Measurements from ENCODE around the gene FRAT2. TPM values are rescaled to one million over a fixed set of nuclear protein-coding genes. Genes with fewer than 3 reads are reported as not detected.

The FRAT2 gene
- polyA plus RNA-seq, 3 donors from 2014 or later = 11.5 to 22.5 (median 15.9) TPM

DNA sequence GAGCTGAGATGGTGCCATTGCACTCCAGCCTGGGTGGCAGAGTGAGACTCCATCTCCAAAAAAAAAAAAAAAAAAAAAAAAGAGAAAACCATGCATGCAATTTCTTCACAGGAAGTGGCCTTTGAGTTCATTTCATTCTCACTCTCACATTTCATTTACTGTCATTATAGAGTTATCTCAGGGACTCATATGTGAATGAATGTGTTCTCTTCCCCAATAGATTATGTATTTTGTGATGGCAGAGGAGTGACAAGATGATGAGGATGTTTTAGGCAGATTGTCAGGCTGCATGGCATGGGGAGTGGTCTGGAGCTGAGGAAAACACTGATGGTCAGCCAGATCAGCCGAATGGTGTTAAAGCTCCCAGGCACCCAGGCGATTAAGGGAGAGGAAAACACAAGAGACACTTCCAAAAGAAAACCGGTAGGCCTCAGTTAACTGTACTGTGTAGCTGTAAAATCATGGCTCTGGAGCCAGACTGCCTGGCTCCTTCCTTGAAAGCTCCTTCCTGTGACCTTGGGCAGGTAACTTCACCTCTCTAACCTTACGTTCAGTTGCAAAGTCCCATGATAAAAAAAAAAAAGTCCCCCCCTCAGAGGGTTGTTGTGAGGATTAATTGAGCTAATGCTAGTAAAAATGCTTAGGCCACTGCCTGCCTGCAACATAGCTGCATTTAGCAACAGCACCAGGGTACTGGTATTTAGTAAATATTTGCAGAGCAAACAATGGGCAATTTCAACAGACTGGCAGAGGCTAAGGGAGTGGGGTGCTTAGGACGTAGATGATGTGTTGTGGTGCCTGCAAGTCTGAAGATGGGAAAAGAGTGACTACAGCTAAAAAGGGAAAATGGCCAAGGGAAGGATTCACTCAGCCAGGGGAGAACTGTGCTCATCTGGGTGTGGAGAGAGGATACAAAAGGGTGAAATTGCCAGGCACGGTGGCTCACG, 6.9 kb downstream of the FRAT2 start:
- H3K36me3 Mint-ChIP-seq = peaks cover 0 to 6% (median 0%) of the 10 kb centered on the region in 3 donors
- peak overlapping the region in 3 of 5 donors; percentile 7 to 31 (median 14) for H3K4me3 Mint-ChIP-seq
- no peak for DNase-seq
- H3K4me1 Mint-ChIP-seq = peaks cover 55 to 68% of the 10 kb centered on the region in 2 donors
- H3K27ac Mint-ChIP-seq = peak overlapping the region; percentile 54 to 82 (median 73)
- peaks cover 0 to 6% (median 2%) of the 10 kb centered on the region in 3 donors for H3K27me3 Mint-ChIP-seq (ENCODE audit: low read depth in 3 of 3)
- no peaks in the 10 kb centered on the region for H3K9me3 Mint-ChIP-seq

DNA sequence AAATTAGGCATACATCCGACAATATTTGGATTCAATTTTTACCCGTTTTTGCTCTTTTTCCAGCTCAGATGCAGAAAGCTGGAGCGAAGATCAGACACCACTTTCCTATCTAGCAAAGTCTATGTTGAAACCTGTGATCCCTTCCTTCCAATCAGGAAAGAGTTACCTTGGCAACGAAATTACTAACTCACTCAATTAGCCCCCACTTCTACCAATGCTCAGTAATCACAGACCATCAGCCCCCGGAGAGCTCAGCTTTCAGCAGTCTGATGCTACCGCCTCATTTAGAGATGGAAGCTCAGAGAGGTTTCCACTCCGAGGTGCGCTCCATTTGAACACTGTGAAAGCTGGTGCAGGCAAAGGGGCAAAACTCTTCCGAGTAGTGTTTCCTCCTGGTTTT, 8.8 kb downstream of the FRAT2 start:
- peaks cover 0 to 6% (median 0%) of the 10 kb centered on the region in 3 donors for H3K36me3 Mint-ChIP-seq
- peaks cover 0 to 11% (median 8%) of the 10 kb centered on the region in 3 donors for H3K27me3 Mint-ChIP-seq (ENCODE audit: low read depth in 3 of 3)
- H3K9me3 Mint-ChIP-seq = no peaks in the 10 kb centered on the region
- DNase-seq = no peak
- H3K27ac Mint-ChIP-seq = peak overlapping the region in 1 of 6 donors; percentile 63
- H3K4me3 Mint-ChIP-seq = no peak overlapping the region
- peaks cover 56 to 66% of the 10 kb centered on the region in 2 donors for H3K4me1 Mint-ChIP-seq

DNA sequence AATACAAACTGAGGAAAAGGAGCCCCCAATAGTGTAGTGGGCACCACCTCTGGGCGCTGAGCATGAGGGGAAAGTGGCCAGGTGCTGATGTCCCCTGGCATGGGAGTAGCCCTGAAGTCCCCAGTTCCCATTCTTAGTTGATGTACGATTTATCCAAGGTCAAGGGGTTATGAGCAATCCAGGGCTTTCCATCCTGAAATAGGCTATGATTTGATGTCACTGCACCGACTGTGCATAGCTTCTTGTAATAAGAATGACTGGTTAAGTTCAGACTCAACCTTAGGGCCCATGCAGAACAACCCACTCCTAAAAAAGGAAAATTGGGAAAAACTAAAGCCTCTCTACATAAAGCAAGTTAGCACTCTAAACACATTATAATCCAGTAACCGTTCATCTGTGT, 11.0 kb downstream of the FRAT2 start:
- Mint-ChIP-seq H3K27me3 (ENCODE audit: low read depth in 3 of 3) (peaks cover 8 to 21% (median 20%) of the 10 kb centered on the region in 3 donors), H3K4me1 (peaks cover 57 to 58% of the 10 kb centered on the region in 2 donors), H3K9me3 (no peaks in the 10 kb centered on the region), H3K4me3 (no peak overlapping the region), H3K27ac (no peak overlapping the region), H3K36me3 (no peaks in the 10 kb centered on the region)
- no peak for DNase-seq

DNA sequence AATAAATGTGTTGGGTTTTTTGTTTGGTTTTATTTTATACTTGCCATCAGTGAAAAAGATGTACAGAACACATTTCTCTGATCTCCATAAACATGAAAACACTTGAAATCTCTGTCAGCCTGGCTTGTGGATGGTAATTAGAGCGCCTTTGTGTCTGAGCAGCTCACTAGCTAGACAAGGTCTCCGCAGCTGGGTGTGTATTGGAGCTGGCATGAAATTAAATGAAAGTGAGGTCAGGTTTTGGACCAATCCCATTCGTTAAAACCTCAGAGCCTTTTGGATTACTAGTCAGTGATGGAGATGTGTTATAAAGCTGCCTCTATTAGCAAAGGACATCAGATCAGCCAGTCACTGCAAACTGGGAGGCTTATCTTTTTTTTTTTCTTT, 12.7 kb downstream of the FRAT2 start:
- H3K9me3 Mint-ChIP-seq = no peaks in the 10 kb centered on the region
- H3K27me3 Mint-ChIP-seq (ENCODE audit: low read depth in 3 of 3) = peaks cover 14 to 27% (median 23%) of the 10 kb centered on the region in 3 donors
- DNase-seq = no peak
- peak overlapping the region; percentile 66 to 95 (median 91) for H3K4me3 Mint-ChIP-seq
- H3K27ac Mint-ChIP-seq = peak overlapping the region; percentile 30 to 94 (median 65)
- H3K4me1 Mint-ChIP-seq = peaks cover 46 to 48% of the 10 kb centered on the region in 2 donors
- H3K36me3 Mint-ChIP-seq = no peaks in the 10 kb centered on the region

DNA sequence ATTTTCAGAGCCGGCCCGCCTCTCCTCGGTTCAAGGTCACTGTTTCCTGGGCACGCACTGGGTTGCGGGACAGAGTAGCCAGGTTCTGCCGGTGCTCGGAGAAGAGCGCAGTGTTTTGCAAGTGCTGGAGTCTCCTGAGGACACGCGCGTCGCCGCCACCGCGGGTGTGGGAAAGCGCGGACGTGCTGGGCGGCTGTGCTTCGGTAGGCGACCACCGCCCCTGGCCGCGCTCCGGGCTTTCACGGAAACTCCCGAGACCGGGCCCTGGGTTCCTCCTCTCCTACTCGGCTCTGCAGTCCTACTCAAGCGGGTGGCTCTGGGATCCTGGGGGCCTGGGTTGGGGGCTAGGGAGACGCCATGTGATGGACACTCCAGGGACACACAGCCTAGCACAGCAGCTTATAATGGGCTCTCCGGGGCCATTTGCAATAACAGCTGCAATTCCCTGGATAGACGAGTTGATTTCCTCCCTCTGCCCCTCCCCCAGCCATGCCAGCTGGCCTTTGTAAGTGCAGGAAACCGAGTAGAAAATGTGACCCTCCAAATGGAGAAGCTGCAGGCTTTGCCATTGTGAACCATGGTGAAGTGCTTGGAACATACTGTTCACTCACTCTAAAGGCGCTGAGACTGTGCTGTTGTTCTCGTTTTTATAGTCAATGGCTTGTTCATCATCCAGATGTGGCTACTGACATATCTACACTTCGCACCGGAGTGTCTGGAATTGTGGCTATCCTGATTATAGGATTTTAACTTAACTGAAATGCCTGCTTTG, 13.3 kb downstream of the FRAT2 start:
- peaks cover 14 to 27% (median 23%) of the 10 kb centered on the region in 3 donors for H3K27me3 Mint-ChIP-seq (ENCODE audit: low read depth in 3 of 3)
- peak overlapping the region; percentile 87 to 96 (median 95) for H3K27ac Mint-ChIP-seq

DNA sequence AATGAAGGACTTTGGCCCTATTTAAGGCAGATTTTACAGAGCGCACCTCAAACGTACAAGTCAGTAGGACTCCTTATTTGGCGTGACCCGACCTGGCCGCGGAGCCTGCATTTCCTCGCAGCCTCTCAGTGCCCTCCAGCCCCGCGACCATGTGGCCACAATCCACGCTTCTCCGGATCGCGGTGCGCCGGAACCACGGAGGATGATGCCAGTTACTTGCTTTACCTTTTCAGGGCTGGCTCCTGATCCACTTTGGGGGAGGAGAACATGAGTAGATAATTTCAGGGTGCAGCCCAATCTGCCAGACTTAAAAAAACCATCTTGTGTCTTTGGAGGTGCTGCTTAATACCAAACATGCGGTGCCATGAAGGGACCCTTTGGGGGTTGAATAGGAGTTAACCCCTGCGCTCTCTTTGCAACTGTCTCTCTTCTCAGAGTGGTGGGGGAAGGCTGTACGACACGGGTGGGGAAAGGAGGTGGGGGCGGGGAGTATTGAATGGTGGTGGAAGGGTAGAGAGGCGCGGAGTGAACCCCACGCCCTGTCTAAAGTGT, 14.0 kb downstream of the FRAT2 start:
- peaks cover 14 to 27% (median 23%) of the 10 kb centered on the region in 3 donors for H3K27me3 Mint-ChIP-seq (ENCODE audit: low read depth in 3 of 3)
- peak overlapping the region; percentile 88 to 95 (median 91) for H3K4me3 Mint-ChIP-seq
- peaks cover 33 to 39% of the 10 kb centered on the region in 2 donors for H3K4me1 Mint-ChIP-seq
- DNase-seq = peak in 2 of 3 donors; percentile 10 to 31
- H3K27ac Mint-ChIP-seq = peak overlapping the region; percentile 87 to 96 (median 95)
- no peaks in the 10 kb centered on the region for H3K36me3 Mint-ChIP-seq
- no peaks in the 10 kb centered on the region for H3K9me3 Mint-ChIP-seq

More for the DNA sequence above, 13.3 kb downstream of the FRAT2 start:
- Mint-ChIP-seq H3K4me3 (peak overlapping the region; percentile 88 to 95 (median 91)), H3K36me3 (no peaks in the 10 kb centered on the region), H3K4me1 (peaks cover 40 to 43% of the 10 kb centered on the region in 2 donors), H3K9me3 (no peaks in the 10 kb centered on the region)
- peak; percentile 14 to 26 (median 22) for DNase-seq

DNA sequence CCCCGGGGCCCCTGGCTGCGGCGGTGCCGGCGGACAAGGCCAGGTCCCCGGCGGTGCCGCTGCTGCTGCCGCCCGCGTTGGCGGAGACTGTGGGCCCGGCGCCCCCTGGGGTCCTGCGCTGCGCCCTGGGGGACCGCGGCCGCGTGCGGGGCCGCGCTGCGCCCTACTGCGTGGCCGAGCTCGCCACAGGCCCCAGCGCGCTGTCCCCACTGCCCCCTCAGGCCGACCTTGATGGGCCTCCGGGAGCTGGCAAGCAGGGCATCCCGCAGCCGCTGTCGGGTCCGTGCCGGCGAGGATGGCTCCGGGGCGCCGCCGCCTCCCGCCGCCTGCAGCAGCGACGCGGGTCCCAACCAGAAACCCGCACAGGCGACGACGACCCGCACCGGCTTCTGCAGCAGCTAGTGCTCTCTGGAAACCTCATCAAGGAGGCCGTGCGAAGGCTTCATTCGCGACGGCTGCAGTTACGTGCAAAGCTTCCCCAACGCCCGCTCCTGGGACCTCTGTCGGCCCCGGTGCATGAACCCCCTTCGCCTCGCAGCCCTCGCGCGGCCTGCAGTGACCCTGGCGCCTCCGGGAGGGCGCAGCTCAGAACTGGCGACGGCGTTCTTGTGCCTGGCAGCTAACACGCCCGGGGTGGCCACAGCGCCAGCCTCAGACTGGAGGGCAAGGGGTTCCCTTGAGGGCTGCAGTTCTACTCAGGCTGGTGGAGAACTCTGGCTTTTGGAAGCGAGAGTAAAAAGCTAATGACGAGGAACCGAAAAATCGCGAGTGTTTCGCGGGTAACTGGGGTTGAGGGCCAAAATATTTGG, 14.7 kb downstream of the FRAT2 start:
- DNase-seq = peak; percentile 63 to 72 (median 70)
- Mint-ChIP-seq H3K9me3 (no peaks in the 10 kb centered on the region), H3K4me1 (peaks cover 32 to 38% of the 10 kb centered on the region in 2 donors), H3K4me3 (peak overlapping the region; percentile 88 to 95 (median 91)), H3K36me3 (no peaks in the 10 kb centered on the region), H3K27ac (peak overlapping the region; percentile 87 to 96 (median 95)), H3K27me3 (ENCODE audit: low read depth in 3 of 3) (peaks cover 14 to 27% (median 23%) of the 10 kb centered on the region in 3 donors)

DNA sequence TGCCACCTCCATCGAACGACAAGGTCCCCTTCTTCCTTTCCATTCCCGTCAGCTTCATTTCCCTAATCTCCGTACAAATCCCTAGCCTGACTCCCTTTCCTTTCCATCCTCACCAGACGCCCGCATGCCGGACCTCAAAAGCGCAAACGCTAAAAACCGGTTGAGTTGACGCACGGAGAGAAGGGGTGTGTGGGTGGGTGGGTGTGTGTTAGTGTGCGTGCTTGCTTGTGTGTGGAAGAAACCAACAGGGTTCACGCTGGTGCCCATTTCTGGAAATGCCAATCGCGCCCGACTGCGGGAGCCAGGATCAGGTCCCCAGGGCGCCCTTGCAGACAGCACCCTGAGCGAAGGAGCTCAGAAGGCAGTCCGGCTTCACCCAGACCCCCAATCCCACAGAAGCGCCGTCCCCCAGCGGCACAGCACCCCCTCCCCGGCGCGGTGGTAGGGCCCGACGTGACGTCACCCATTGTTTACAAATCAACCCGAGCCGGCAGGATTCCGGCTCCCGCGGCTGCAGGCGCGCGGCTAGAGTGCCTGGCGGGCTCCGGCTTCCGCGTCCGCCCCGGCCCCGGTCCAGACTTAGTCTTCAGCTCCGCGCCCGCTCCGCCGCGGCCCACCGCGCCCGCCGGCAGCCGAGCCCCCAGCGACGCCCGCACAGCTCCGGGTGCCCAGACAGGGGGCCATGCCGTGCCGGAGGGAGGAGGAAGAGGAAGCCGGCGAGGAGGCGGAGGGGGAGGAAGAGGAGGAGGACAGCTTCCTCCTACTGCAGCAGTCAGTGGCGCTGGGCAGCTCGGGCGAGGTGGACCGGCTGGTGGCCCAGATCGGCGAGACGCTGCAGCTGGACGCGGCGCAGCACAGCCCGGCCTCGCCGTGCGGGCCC, 15.5 kb downstream of the FRAT2 start, which contains the start of gene FRAT1:
TSS of gene FRAT1 (plus strand) at position 500 of the 880 bp plus-strand sequence. CDS start at position 683, 183 bp downstream.
- no peaks in the 10 kb centered on the region for H3K9me3 Mint-ChIP-seq
- peak within 1 kb of the TSS; percentile 89 to 99 (median 97) for H3K4me3 Mint-ChIP-seq
- DNase-seq = peak; percentile 95 to 96 (median 95)
- peaks cover 32 to 38% of the 10 kb centered on the region in 2 donors for H3K4me1 Mint-ChIP-seq
- H3K36me3 Mint-ChIP-seq = no peaks in the 10 kb centered on the region
- peaks cover 14 to 27% (median 19%) of the 10 kb centered on the region in 3 donors for H3K27me3 Mint-ChIP-seq (ENCODE audit: low read depth in 3 of 3)
- peak within 1 kb of the TSS; percentile 96 to 100 (median 98) for H3K27ac Mint-ChIP-seq

DNA sequence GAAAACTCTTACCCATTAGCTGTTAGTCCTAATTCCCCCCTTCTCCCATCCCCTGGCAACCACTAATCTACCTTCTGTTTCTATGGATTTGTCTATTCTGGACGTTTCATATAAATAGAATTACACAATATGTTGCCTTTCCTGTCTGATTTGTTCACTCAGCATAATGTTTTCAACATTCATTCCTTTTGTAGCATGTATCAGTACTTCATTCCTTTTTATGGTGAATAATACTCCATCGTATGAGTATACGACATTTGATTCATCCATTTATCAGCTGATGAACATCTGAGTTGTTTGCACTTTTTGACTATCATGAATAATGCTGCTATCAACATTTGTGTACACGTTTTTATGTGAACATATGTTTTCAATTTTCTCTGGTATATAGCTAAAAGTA, 19.9 kb downstream of the FRAT2 start:
- Mint-ChIP-seq H3K27ac (peak overlapping the region in 1 of 6 donors; percentile 69), H3K4me1 (peaks cover 7 to 11% of the 10 kb centered on the region in 2 donors), H3K9me3 (no peaks in the 10 kb centered on the region), H3K4me3 (no peak overlapping the region), H3K36me3 (no peaks in the 10 kb centered on the region), H3K27me3 (ENCODE audit: low read depth in 3 of 3) (peaks cover 11 to 12% (median 12%) of the 10 kb centered on the region in 3 donors)
- no peak for DNase-seq

DNA sequence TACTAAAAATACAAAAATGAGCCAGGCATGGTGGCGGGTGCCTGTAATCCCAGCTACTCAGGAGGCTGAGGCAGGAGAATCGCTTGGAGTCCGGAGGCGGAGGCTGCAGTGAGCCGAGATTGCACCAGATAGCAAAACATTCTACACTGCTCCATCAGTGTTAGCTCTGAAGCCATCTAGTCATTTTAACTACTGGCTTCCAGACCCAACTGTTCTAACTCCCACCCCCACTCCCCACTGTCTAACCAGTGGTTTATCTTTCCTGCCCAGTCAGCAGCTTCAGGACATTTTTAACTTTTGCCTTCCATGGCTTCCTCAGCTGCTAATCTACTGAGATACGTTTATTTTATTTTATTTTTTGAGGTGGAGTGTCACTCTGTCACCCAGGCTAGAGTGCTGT, 21.6 kb downstream of the FRAT2 start:
- no peaks in the 10 kb centered on the region for H3K9me3 Mint-ChIP-seq
- peaks cover 0 to 3% of the 10 kb centered on the region in 2 donors for H3K4me1 Mint-ChIP-seq
- no peak overlapping the region for H3K4me3 Mint-ChIP-seq

DNA sequence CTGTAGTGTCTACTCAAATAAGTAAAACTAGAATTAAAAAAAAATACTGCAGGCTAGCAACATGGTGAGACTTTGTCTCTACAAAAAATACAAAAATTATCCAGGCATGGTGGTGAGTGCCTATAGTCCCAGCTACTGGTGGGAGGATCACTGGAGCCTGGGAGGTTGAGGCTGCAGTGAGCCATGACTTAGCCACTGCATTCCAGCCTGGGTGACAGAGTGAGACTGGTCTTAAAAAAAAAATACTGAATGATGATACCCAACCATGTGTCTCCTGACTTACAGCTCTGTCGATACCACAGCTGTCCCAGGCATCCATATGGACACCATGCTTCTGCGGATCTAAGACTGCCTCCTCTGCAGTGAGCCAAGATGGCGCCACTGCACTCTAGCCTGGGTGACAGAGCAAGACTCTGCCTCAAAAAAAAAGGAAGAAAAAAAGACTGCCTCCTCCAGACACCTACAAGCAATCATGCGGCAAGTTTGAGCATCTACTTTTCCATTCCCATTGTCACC, 23.4 kb downstream of the FRAT2 start:
- H3K4me3 Mint-ChIP-seq = no peak overlapping the region
- H3K27ac Mint-ChIP-seq = no peak overlapping the region
- H3K9me3 Mint-ChIP-seq = no peaks in the 10 kb centered on the region
- no peaks in the 10 kb centered on the region for H3K36me3 Mint-ChIP-seq
- no peaks in the 10 kb centered on the region for H3K27me3 Mint-ChIP-seq (ENCODE audit: low read depth in 3 of 3)
- DNase-seq = no peak
- H3K4me1 Mint-ChIP-seq = no peaks in the 10 kb centered on the region

More for the DNA sequence above, 21.6 kb downstream of the FRAT2 start:
- no peak for DNase-seq
- Mint-ChIP-seq H3K36me3 (no peaks in the 10 kb centered on the region), H3K27ac (no peak overlapping the region), H3K27me3 (ENCODE audit: low read depth in 3 of 3) (peaks cover 2 to 4% (median 4%) of the 10 kb centered on the region in 3 donors)
